ENCODE measurements around the gene ZNF518A. TPM values are rescaled to one million over a fixed set of nuclear protein-coding genes. Genes with fewer than 3 reads are reported as not detected.

Gene ZNF518A
- total and polyA plus RNA-seq, 7 donors: 4.2 to 22.8 (median 13.2) TPM

- H3K27ac ChIP-seq: no peak overlapping the region
- peaks cover 0 to 23% (median 23%) of the 10 kb centered on the region in 3 donors for H3K27me3 ChIP-seq
- 28 to 68% methylated on average over 3 of the region's 3 CpGs for WGBS, 2 donors
- TF ChIP-seq EP300 (IDR thresholded peaks at IDR 0.05) (no peak), POLR2A (IDR thresholded peaks at IDR 0.05) (no peak), CTCF (IDR thresholded peaks at IDR 0.05) (no peak), POLR2AphosphoS5 (IDR thresholded peaks at IDR 0.05) (no peak)
- no peak for DNase-seq
- intact Hi-C loops (cut with DNase I): loop anchor here (2.0 kb wide), 1 partner anchor 223 kb away; no protein-coding TSS in a partner anchor
- peaks cover 0 to 43% (median 15%) of the 10 kb centered on the region in 4 donors for H3K36me3 ChIP-seq
- peaks cover 0 to 13% (median 9%) of the 10 kb centered on the region in 4 donors for H3K4me1 ChIP-seq
- no peak overlapping the region for H3K4me3 ChIP-seq
- peaks cover 0 to 4% (median 0%) of the 10 kb centered on the region in 4 donors for H3K9me3 ChIP-seq
These were observed 1.5 kb downstream of the ZNF518A start for GRCh38 chr10:96131621-96132020.

- Histone ChIP-seq H3K4me1 (peaks cover 0 to 13% (median 9%) of the 10 kb centered on the region in 4 donors), H3K27ac (no peak overlapping the region), H3K36me3 (peaks cover 0 to 56% (median 20%) of the 10 kb centered on the region in 4 donors), H3K9me3 (peaks cover 0 to 4% (median 0%) of the 10 kb centered on the region in 4 donors), H3K27me3 (peaks cover 0 to 10% (median 8%) of the 10 kb centered on the region in 3 donors), H3K4me3 (no peak overlapping the region)
- TF ChIP-seq POLR2AphosphoS5 (IDR thresholded peaks at IDR 0.05) (no peak), EP300 (IDR thresholded peaks at IDR 0.05) (no peak), POLR2A (IDR thresholded peaks at IDR 0.05) (no peak), CTCF (IDR thresholded peaks at IDR 0.05) (no peak)
- no peak for DNase-seq
- intact Hi-C loops (cut with DNase I): no loop called here
These were observed 3.0 kb downstream of the ZNF518A start for GRCh38 chr10:96133135-96133534.

GRCh38 chr10:96136810-96137209 lies 6.7 kb downstream of the ZNF518A start:
- intact Hi-C loops (cut with DNase I): no loop called here
- Histone ChIP-seq H3K9me3 (no peaks in the 10 kb centered on the region), H3K27ac (no peak overlapping the region), H3K27me3 (no peaks in the 10 kb centered on the region), H3K4me1 (peaks cover 0 to 4% (median under 1%) of the 10 kb centered on the region in 4 donors), H3K36me3 (peaks cover 0 to 84% (median 23%) of the 10 kb centered on the region in 4 donors), H3K4me3 (no peak overlapping the region)
- no peak for DNase-seq
- 93 to 95% methylated on average over 5 of the region's 5 CpGs for WGBS, 2 donors
- TF ChIP-seq CTCF (IDR thresholded peaks at IDR 0.05) (no peak), POLR2A (IDR thresholded peaks at IDR 0.05) (no peak), EP300 (IDR thresholded peaks at IDR 0.05) (no peak), POLR2AphosphoS5 (IDR thresholded peaks at IDR 0.05) (no peak)

- H3K9me3 ChIP-seq: no peaks in the 10 kb centered on the region
- H3K27me3 ChIP-seq: no peaks in the 10 kb centered on the region
- no peak overlapping the region for H3K4me3 ChIP-seq
- intact Hi-C loops (cut with DNase I): no loop called here
- no peaks in the 10 kb centered on the region for H3K4me1 ChIP-seq
- WGBS, 2 donors: 97% methylated on average over 2 of the region's 2 CpGs
- TF ChIP-seq POLR2AphosphoS5 (IDR thresholded peaks at IDR 0.05) (no peak), CTCF (IDR thresholded peaks at IDR 0.05) (no peak), POLR2A (IDR thresholded peaks at IDR 0.05) (no peak), EP300 (IDR thresholded peaks at IDR 0.05) (no peak)
- H3K27ac ChIP-seq: no peak overlapping the region
- no peak for DNase-seq
- peaks cover 0 to 87% (median 23%) of the 10 kb centered on the region in 4 donors for H3K36me3 ChIP-seq
These were observed 7.5 kb downstream of the ZNF518A start for GRCh38 chr10:96137567-96137966.

- Histone ChIP-seq H3K27me3 (no peaks in the 10 kb centered on the region), H3K4me1 (no peaks in the 10 kb centered on the region), H3K9me3 (no peaks in the 10 kb centered on the region), H3K4me3 (no peak overlapping the region), H3K27ac (no peak overlapping the region), H3K36me3 (peaks cover 0 to 87% (median 25%) of the 10 kb centered on the region in 4 donors)
- TF ChIP-seq POLR2AphosphoS5 (IDR thresholded peaks at IDR 0.05): no peak
- TF ChIP-seq CTCF (IDR thresholded peaks at IDR 0.05): no peak
- TF ChIP-seq POLR2A (IDR thresholded peaks at IDR 0.05): no peak
- no peak for TF ChIP-seq EP300 (IDR thresholded peaks at IDR 0.05)
- no peak for DNase-seq
- intact Hi-C loops (cut with DNase I): no loop called here
- WGBS, 2 donors: 72 to 93% methylated on average over 1 of the region's 1 CpG
These were observed 8.0 kb downstream of the ZNF518A start for GRCh38 chr10:96138102-96138501.

Measured in sigmoid colon (tissue), 7 donors.